Brain microvascular endothelial cell (primary cell): ENCODE measurements around the gene ALAS2.
A peak's percentile ranks its signal among the peaks of the same experiment; 100 is the strongest.
"Not testable (repeated sequence)": the region's sequence is repeated elsewhere in the genome, so short reads cannot be mapped to it uniquely, and the experiment has no call there.

ENCODE experiments used
- DNase-seq: peaks from one replicate; pipeline ENCODE4 v3.0.0-alpha.2; 2020
- H3K27ac ChIP-seq: fragments of 250-450 bp; sonication (Bioruptor Pico); 2 replicates; pipeline ENCODE4 v1.5.1; 2020; ENCODE audit warnings: mild to moderate bottlenecking, moderate library complexity
- H3K27me3 ChIP-seq: fragments of 250-450 bp; sonication (Bioruptor Pico); replicated peaks from 2 replicates; pipeline ENCODE4 v1.5.1; 2020; ENCODE audit warnings: mild to moderate bottlenecking
- H3K36me3 ChIP-seq: fragments of 250-450 bp; sonication (Bioruptor Pico); replicated peaks from 2 replicates; pipeline ENCODE4 v1.5.1; 2020; ENCODE audit warnings: mild to moderate bottlenecking
- H3K4me3 ChIP-seq: 2 replicates; pipeline ENCODE4 v1.5.1; 2011; ENCODE audit warnings: low read depth, mild to moderate bottlenecking, control low read depth, low read length, moderate library complexity
- in situ Hi-C: cut with HindIII; loops from 2 replicates; pipeline ENCODE4 v1.10.0; 2017; ENCODE audit warnings: low sequenced_read_pairs, low pct_ligation_motif_present
- TF ChIP-seq, protein P1 (sequence below): IDR thresholded peaks from 2 replicates; pipeline ENCODE4 v1.5.1; 2011; ENCODE audit warnings: low read depth, mild to moderate bottlenecking, moderate library complexity, low read length, control low read depth, inconsistent platforms; ENCODE audit errors: missing control alignments

ALAS2 gene, protein sequence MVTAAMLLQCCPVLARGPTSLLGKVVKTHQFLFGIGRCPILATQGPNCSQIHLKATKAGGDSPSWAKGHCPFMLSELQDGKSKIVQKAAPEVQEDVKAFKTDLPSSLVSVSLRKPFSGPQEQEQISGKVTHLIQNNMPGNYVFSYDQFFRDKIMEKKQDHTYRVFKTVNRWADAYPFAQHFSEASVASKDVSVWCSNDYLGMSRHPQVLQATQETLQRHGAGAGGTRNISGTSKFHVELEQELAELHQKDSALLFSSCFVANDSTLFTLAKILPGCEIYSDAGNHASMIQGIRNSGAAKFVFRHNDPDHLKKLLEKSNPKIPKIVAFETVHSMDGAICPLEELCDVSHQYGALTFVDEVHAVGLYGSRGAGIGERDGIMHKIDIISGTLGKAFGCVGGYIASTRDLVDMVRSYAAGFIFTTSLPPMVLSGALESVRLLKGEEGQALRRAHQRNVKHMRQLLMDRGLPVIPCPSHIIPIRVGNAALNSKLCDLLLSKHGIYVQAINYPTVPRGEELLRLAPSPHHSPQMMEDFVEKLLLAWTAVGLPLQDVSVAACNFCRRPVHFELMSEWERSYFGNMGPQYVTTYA

DNA sequence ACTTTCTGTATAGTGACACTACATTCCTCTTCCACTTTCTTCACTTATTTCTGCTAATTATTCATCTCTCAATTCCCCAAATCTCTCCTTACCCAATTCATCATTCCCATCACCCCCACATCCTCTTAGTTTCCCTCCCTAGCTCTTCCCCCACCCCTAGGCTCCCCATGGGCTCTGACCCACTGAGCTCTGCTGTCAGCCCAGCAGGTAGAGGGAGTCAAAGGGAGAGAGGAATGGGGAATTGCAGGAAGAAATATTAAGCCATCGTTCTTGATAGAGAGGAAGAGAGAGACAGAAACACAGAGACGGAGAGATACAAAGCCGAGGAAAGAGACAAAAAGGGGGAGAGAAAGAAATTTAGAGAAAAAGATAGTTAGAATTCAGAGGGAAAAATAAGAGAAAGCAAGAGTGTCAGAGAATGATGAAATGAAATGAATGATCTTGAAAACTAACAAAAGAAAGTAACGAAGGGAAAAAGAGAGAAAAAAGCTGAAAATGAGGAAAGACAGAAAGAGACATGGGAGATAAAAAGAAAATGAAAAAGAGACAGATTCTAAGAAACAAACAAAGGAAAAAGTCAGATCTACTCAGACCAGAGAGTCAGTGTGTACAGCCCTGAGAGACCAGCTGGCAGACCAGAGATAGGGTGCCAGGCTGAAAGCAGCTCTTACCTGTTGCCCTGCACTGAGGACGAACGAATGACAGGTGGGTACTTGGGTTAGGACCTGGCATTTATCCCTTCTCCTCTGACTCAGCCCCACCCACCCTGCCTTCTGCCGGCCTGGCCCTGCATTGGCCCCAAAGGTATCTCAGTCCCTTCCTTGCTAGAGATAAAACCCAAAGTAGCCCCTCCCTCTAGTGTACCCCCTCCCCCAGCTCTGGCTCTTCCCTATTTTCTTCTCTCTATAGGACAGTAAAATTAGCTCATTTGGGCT, at the start of gene ALAS2:
ALAS2 (minus strand) TSS at position 707 of the 935 bp plus-strand sequence. CDS start 4,977 bp downstream, outside the sequence.
- Histone ChIP-seq H3K27ac (no peak within 1 kb of the TSS), H3K4me3 (no peak within 1 kb of the TSS), H3K36me3 (no peaks in the 10 kb centered on the region), H3K27me3 (no peaks in the 10 kb centered on the region)
- in situ Hi-C loops = no loop called here
- DNase-seq = no peak
- TF ChIP-seq, protein P1, sequence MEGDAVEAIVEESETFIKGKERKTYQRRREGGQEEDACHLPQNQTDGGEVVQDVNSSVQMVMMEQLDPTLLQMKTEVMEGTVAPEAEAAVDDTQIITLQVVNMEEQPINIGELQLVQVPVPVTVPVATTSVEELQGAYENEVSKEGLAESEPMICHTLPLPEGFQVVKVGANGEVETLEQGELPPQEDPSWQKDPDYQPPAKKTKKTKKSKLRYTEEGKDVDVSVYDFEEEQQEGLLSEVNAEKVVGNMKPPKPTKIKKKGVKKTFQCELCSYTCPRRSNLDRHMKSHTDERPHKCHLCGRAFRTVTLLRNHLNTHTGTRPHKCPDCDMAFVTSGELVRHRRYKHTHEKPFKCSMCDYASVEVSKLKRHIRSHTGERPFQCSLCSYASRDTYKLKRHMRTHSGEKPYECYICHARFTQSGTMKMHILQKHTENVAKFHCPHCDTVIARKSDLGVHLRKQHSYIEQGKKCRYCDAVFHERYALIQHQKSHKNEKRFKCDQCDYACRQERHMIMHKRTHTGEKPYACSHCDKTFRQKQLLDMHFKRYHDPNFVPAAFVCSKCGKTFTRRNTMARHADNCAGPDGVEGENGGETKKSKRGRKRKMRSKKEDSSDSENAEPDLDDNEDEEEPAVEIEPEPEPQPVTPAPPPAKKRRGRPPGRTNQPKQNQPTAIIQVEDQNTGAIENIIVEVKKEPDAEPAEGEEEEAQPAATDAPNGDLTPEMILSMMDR = no peak

DNA sequence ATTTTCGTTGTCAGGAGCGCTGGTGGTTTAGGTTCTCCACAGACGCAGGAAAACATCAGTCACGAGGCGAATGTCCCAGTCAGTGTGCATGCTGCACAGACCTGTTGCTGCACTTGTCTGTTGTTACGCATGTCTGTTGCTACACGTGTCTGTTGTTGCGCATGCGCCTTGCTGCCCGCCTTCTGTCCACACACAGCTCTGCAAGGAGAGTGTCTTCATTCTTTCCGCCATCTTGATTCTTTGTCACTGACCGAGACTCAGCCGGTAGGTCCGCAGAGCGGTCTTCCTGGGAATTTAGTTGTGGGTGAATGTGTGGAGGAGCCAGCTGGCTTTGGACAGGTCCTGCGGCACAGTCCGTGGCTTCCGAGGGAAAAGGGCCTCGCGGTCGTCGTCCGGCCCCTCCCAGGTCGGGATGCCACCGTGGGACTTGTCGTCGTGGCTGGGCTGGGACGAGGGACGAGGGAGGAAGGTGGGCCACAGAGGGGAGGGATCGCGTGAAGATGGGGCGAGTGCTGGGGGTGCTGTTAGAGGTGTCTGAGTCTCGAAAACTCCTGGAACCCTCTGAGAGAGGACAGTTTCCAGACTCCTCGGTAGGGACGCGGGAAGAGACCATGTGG, 44.2 kb upstream of the ALAS2 start, which contains the start of gene PAGE2B:
PAGE2B (plus strand) TSS at position 180 of the 617 bp plus-strand sequence. CDS start 1,012 bp downstream, outside the sequence.
- DNase-seq = no peak
- Histone ChIP-seq H3K36me3 (no peaks in the 10 kb centered on the region), H3K27me3 (no peaks in the 10 kb centered on the region), H3K27ac (no peak within 1 kb of the TSS), H3K4me3 (no peak within 1 kb of the TSS)
- TF ChIP-seq, protein P1 = no peak
- in situ Hi-C loops = no loop called here

DNA sequence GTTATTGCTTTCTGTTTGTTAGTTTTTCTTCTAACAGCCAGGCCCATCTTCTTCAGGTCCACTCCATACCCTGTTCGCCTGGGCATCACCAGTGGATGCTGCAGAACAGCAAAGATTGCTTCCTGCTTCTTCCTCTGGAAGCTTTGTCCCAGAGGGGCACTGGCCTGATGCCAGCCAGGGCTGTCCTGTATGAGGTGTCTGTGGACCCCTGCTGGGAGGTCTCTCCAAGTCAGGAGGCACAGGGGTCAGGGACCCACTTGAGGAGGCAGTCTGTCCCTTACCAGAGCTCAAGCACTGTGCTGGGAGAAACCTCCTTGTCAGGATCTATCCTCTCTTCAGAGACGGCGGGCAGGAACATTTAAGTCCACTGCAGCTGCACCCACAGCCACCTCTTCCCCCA, 41.5 kb upstream of the ALAS2 start:
- in situ Hi-C loops = no loop called here
- no peak overlapping the region for H3K4me3 ChIP-seq
- no peak overlapping the region for H3K27ac ChIP-seq
- no peaks in the 10 kb centered on the region for H3K36me3 ChIP-seq
- no peak for DNase-seq
- TF ChIP-seq, protein P1 = no peak
- H3K27me3 ChIP-seq = no peaks in the 10 kb centered on the region

DNA sequence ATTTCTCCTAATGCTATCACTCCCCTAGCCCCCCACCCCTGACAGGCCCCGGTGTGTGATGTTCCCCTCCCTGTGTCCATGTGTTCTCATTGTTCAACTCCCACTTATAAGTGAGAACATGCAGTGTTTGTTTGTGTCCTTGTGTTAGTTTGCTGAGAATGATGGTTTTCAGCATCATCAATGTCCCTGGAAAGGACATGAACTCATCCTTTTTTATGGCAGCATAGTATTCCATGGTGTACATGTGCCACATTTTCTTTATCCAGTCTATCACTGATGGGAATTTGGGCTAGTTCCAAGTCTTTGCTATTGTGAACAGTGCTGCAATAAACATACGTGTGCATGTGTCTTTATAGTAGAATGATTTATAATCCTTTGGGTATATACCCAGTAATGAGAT, 36.4 kb upstream of the ALAS2 start:
- H3K27me3 ChIP-seq, in situ Hi-C loops, H3K27ac ChIP-seq, H3K36me3 ChIP-seq, DNase-seq, H3K4me3 ChIP-seq: not testable (repeated sequence)

DNA sequence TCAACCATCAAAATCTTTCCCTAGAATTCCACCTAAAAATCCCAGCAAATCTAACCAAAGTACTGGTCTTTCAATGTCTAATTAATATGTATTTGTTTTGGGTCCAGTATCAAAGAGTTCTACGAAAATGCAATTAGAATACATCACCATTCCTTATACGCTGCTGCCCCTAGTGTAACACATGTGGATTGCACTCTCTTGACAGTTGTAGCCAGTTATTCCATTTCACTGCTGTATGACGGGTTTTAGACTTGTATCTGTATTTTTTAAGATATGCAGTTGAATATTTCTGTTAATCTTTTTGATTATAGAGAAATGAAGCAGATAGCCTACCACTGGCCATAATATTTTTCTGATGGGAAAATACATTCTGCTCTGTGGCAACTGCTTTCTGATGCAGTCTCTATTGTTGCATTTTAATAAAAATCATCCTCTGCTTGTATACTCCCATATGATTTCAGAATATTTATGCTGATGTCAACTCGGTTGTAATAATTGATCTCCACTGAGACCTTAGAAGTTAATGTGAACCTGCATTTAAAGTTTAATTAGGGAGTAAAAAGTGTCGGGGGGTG, 27.0 kb upstream of the ALAS2 start:
- Histone ChIP-seq H3K36me3 (no peaks in the 10 kb centered on the region), H3K27ac (peak overlapping the region; percentile 53), H3K4me3 (no peak overlapping the region), H3K27me3 (no peaks in the 10 kb centered on the region)
- in situ Hi-C loops = no loop called here
- DNase-seq = peak; percentile 57
- TF ChIP-seq, protein P1 = peak; percentile 63
